ENCODE data around the gene PCNX2. TPM values are rescaled to one million over a fixed set of nuclear protein-coding genes. Genes with fewer than 3 reads are reported as not detected.

PCNX2 gene
- total and polyA plus RNA-seq, 2 of the 8 experiments (the other 6 are each of a cell fraction or from before 2014, with no cell fraction given), result 46.1 to 57.6 TPM

- no peak overlapping the region for H3K4me2 ChIP-seq (ENCODE audit: insufficient read depth in 1 of 2, low read depth in 2 of 2, low read length in 2 of 2)
- H2BK5ac ChIP-seq (ENCODE audit: low read depth, low read length), result no peak overlapping the region
- H2AFZ ChIP-seq (ENCODE audit: low read length), result no peak overlapping the region
- FAIRE-seq (no peak), DNase-seq (ENCODE audit: low read depth in 1 of 2, low spot score in 2 of 2) (no peak)
- 77% methylated on average over 1 of the region's 1 CpG; no CpG with 5 or more reads in 1 of the 2 experiments for WGBS, 2 experiments (ENCODE audit: extremely low coverage in 1 of 2, insufficient coverage in 1 of 2, insufficient read length in 1 of 2, insufficient replicate concordance in 2 of 2, low coverage in 1 of 2, low lambda C conversion rate in 2 of 2, missing lambda C conversion rate in 1 of 2)
- H4K5ac ChIP-seq (ENCODE audit: insufficient read length, low read depth, low read length), result no peak overlapping the region
- H3K79me1 ChIP-seq (ENCODE audit: low read depth, low read length), result no peaks in the 10 kb centered on the region
- no peak overlapping the region for H2BK15ac ChIP-seq (ENCODE audit: low read length)
- H2BK20ac ChIP-seq (ENCODE audit: low read length), result no peak overlapping the region
- no peak overlapping the region for H3K56ac ChIP-seq (replicated peaks; ENCODE audit: insufficient read length, low read depth, low read length)
- POLR2A ChIA-PET (ENCODE audit: partially characterized antibody), result no interaction called here
- no peak overlapping the region for H3K23ac ChIP-seq (ENCODE audit: insufficient read length)
- H3K79me2 ChIP-seq (ENCODE audit: control insufficient read depth in 1 of 2, insufficient read depth in 2 of 2, low read length in 2 of 2), result no peaks in the 10 kb centered on the region
- H3K27me3 ChIP-seq (replicated peaks in 1 of 4; ENCODE audit: control insufficient read depth in 3 of 4, extremely low read depth in 1 of 4, insufficient read depth in 3 of 4, low read length in 3 of 4), result no peaks in the 10 kb centered on the region
- H3K18ac ChIP-seq (ENCODE audit: extremely low read depth, low read length), result no peak overlapping the region
- H3K27ac ChIP-seq (ENCODE audit: low read depth, low read length), result no peak overlapping the region
- no peaks in the 10 kb centered on the region; the same call in 1 of the 2 replicates for H3K23me2 ChIP-seq (ENCODE audit: low read depth, low read length)
- H3K36me3 ChIP-seq (ENCODE audit: control insufficient read depth in 2 of 4, insufficient read depth in 4 of 4, low read length in 3 of 4), result peaks cover 2 to 38% (median 21%) of the 10 kb centered on the region in 4 experiments; a peak in 6 of 8 replicates
- no peak overlapping the region for H3K9ac ChIP-seq (replicated peaks in 1 of 4; ENCODE audit: extremely low read depth in 1 of 4, low read depth in 3 of 4, low read length in 3 of 4)
- H3K4ac ChIP-seq (replicated peaks; ENCODE audit: insufficient read length, low read depth, low read length), result no peak overlapping the region
- CTCF ChIA-PET (ENCODE audit: partially characterized antibody), result interaction anchor here (1.2 kb wide), 1 partner anchor 15 kb away, joined by 3 read pairs; no protein-coding TSS in a partner anchor
- H3K9me3 ChIP-seq (ENCODE audit: insufficient read depth in 2 of 2, low read depth in 1 of 2, low read length in 1 of 2), result peaks cover 9 to 13% of the 10 kb centered on the region in 2 experiments
- no peaks in the 10 kb centered on the region for H3K4me1 ChIP-seq (replicated peaks in 1 of 4; ENCODE audit: control insufficient read depth in 3 of 4, insufficient read depth in 4 of 4, low read length in 3 of 4)
- no peak overlapping the region for H4K8ac ChIP-seq (ENCODE audit: extremely low read depth, insufficient read depth, low read length)
- no peak overlapping the region for H2BK12ac ChIP-seq (ENCODE audit: low read depth, low read length)
- TF ChIP-seq PHF8 (conservative IDR thresholded peaks at IDR 0.05; ENCODE audit: low read depth, low read length), result no peak
- TF ChIP-seq RXRA (IDR thresholded peaks at IDR 0.05; ENCODE audit: insufficient read depth, low read depth, low read length), result no peak
- TF ChIP-seq CTBP2 (IDR thresholded peaks at IDR 0.05; ENCODE audit: borderline replicate concordance, insufficient read depth, insufficient read length, low read length), result no peak
- no peak for TF ChIP-seq CEBPB (IDR thresholded peaks at IDR 0.05; ENCODE audit: low read depth, low read length)
- no peak for TF ChIP-seq CBX5 (IDR thresholded peaks at IDR 0.05; ENCODE audit: low read depth, low read length)
- no peak for TF ChIP-seq EZH2 (IDR thresholded peaks at IDR 0.05; ENCODE audit: low read depth, low read length, severe bottlenecking)
- no peak for TF ChIP-seq TBP (IDR thresholded peaks at IDR 0.05; ENCODE audit: low read depth, low read length)
- TF ChIP-seq NANOG (IDR thresholded peaks at IDR 0.05; ENCODE audit: insufficient read depth, low read depth, low read length, poor library complexity, severe bottlenecking), result no peak
- TF ChIP-seq, protein P1, sequence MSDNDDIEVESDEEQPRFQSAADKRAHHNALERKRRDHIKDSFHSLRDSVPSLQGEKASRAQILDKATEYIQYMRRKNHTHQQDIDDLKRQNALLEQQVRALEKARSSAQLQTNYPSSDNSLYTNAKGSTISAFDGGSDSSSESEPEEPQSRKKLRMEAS (IDR thresholded peaks at IDR 0.05), result no peak
- TF ChIP-seq TCF12 (IDR thresholded peaks at IDR 0.05; ENCODE audit: low read depth, low read length), result no peak
- no peak for TF ChIP-seq EP300 (IDR thresholded peaks at IDR 0.05; ENCODE audit: borderline replicate concordance in 1 of 2, low read depth in 2 of 2, low read length in 2 of 2)
- TF ChIP-seq RAD21 (IDR thresholded peaks at IDR 0.05 in 1 of 2, conservative IDR thresholded peaks at IDR 0.05 in 1 of 2; ENCODE audit: low read depth in 2 of 2, low read length in 2 of 2), result no peak
- no peak for TF ChIP-seq RNF2 (IDR thresholded peaks at IDR 0.05; ENCODE audit: borderline replicate concordance, low read depth, low read length, missing control alignments, poor library complexity, severe bottlenecking)
- H4K20me1 ChIP-seq (replicated peaks in 1 of 2; ENCODE audit: control insufficient read depth in 1 of 2, insufficient read depth in 2 of 2, low read length in 2 of 2), result no peaks in the 10 kb centered on the region
- no peak overlapping the region for H2BK120ac ChIP-seq (replicated peaks; ENCODE audit: low read depth, low read length)
- H2AK5ac ChIP-seq (ENCODE audit: low read depth, low read length), result no peak overlapping the region
- no peak overlapping the region for H3K4me3 ChIP-seq (ENCODE audit: extremely low read depth in 1 of 4, insufficient read depth in 2 of 4, low read depth in 3 of 4, low read length in 4 of 4)
- H4K91ac ChIP-seq (replicated peaks; ENCODE audit: insufficient read length, low read length), result no peak overlapping the region
- H3K14ac ChIP-seq (ENCODE audit: insufficient read length), result no peak overlapping the region
Observed at GRCh38 chr1:233168384-233168783, 127.1 kb downstream of the PCNX2 start.
